Activated CD4-positive, alpha-beta T cell treated with anti-CD3 and anti-CD28 coated beads for 36 hours (primary cell): ENCODE results near the gene NOP14. TPM values are rescaled to one million over a fixed set of nuclear protein-coding genes. Genes with fewer than 3 reads are reported as not detected.
"Not testable (repeated sequence)": the region's sequence is repeated elsewhere in the genome, so short reads cannot be mapped to it uniquely, and the experiment has no call there.

Source experiments
- ATAC-seq: fragments of 200-7000 bp; cut with Tn5 transposase; one replicate; pipeline ENCODE4 v1.10.0; 2021; ENCODE audit warnings: mild to moderate bottlenecking, moderate library complexity
- CTCF ChIA-PET: fragments of 350-600 bp; sonication (Branson Sonifier 250); formaldehyde crosslinking; loops from one replicate; lab custom pipeline; 2021; ENCODE audit warnings: antibody characterized with exemption; lab: Charles Lee
- POLR2A ChIA-PET: fragments of 350-600 bp; sonication (Branson Sonifier 250); formaldehyde crosslinking; loops from one replicate; lab custom pipeline; 2021; ENCODE audit warnings: antibody characterized with exemption, inconsistent platforms; lab: Charles Lee
- DNase-seq: peaks from one replicate; pipeline ENCODE4 v3.0.0-alpha.2; 2020
- H3K27ac Mint-ChIP-seq: one replicate; pipeline ENCODE4 v1.8.0; 2021; ENCODE audit warnings: mixed read lengths
- H3K27me3 Mint-ChIP-seq: one replicate; pipeline ENCODE4 v1.8.0; 2021; ENCODE audit warnings: mixed read lengths
- H3K36me3 Mint-ChIP-seq: one replicate; pipeline ENCODE4 v1.8.0; 2021; ENCODE audit warnings: low read depth, mixed read lengths
- H3K4me1 Mint-ChIP-seq: one replicate; pipeline ENCODE4 v1.8.0; 2021; ENCODE audit warnings: mixed read lengths
- H3K4me3 Mint-ChIP-seq: one replicate; pipeline ENCODE4 v1.8.0; 2021; ENCODE audit warnings: mild to moderate bottlenecking, moderate library complexity, mixed read lengths
- H3K9me3 Mint-ChIP-seq: one replicate; pipeline ENCODE4 v1.8.0; 2021; ENCODE audit warnings: low read depth, mixed read lengths
- intact Hi-C, 2 experiments: fragments of 100-400 bp; cut with DNase I in 1 of 2; cut with micrococcal nuclease in 1 of 2; formaldehyde crosslinking; loops; one replicate each; pipeline versions ENCODE4 v1.14.2 to v1.15.1; 2022 to 2024; cut with DNase I, micrococcal nuclease
- total RNA-seq, 2 experiments: library from RNA; stranded (reverse); gene quantifications; one replicate each; pipeline ENCODE4 v1.2.3, GENCODE V29; 2021

The NOP14 gene
- total RNA-seq, 2 experiments from 2014 or later = 86.8 to 106 TPM

GRCh38 chr4:2983715-2984114 lies 20.5 kb upstream of the NOP14 start:
- POLR2A ChIA-PET, H3K36me3 Mint-ChIP-seq, H3K27ac Mint-ChIP-seq, ATAC-seq, H3K27me3 Mint-ChIP-seq, DNase-seq, intact Hi-C loops, H3K4me1 Mint-ChIP-seq, H3K4me3 Mint-ChIP-seq, H3K9me3 Mint-ChIP-seq: not testable (repeated sequence)
- CTCF ChIA-PET = interaction anchor here (0.7 kb wide), 1 partner anchor 87 kb away, joined by 3 read pairs; no protein-coding TSS in a partner anchor

GRCh38 chr4:2982012-2982411 lies 18.8 kb upstream of the NOP14 start:
- CTCF ChIA-PET = interaction anchor here (1.2 kb wide), 1 partner anchor 14 kb away, joined by 3 read pairs; no protein-coding TSS in a partner anchor
- POLR2A ChIA-PET = no interaction called here
- no peak for ATAC-seq
- Mint-ChIP-seq H3K36me3 (no peaks in the 10 kb centered on the region), H3K4me1 (no peaks in the 10 kb centered on the region), H3K9me3 (peaks cover 3% of the 10 kb centered on the region), H3K27me3 (peaks cover 7% of the 10 kb centered on the region), H3K4me3 (no peak overlapping the region), H3K27ac (no peak overlapping the region)
- no peak for DNase-seq
- intact Hi-C loops = no loop called here

GRCh38 chr4:2981256-2981819 lies 18.1 kb upstream of the NOP14 start:
- no peaks in the 10 kb centered on the region for H3K36me3 Mint-ChIP-seq
- ATAC-seq (no peak), DNase-seq (no peak)
- H3K4me1 Mint-ChIP-seq = no peaks in the 10 kb centered on the region
- H3K9me3 Mint-ChIP-seq = peaks cover 3% of the 10 kb centered on the region
- H3K27me3 Mint-ChIP-seq = peaks cover 5% of the 10 kb centered on the region
- CTCF ChIA-PET = interaction anchor here (0.6 to 1.2 kb wide), 2 partner anchors 14 to 24 kb away, joined by 3 to 4 read pairs; no protein-coding TSS in a partner anchor
- H3K27ac Mint-ChIP-seq = no peak overlapping the region
- no peak overlapping the region for H3K4me3 Mint-ChIP-seq
- POLR2A ChIA-PET = no interaction called here
- intact Hi-C loops = no loop called here

GRCh38 chr4:2977211-2978088 lies 14.2 kb upstream of the NOP14 start:
- no peak for DNase-seq
- ATAC-seq = no peak
- Mint-ChIP-seq H3K27me3 (peaks cover 3% of the 10 kb centered on the region), H3K9me3 (peaks cover 3% of the 10 kb centered on the region), H3K36me3 (no peaks in the 10 kb centered on the region), H3K4me1 (no peaks in the 10 kb centered on the region), H3K27ac (no peak overlapping the region), H3K4me3 (no peak overlapping the region)
- ChIA-PET POLR2A (interaction anchor here (0.6 kb wide), 1 partner anchor 312 kb away, joined by 3 read pairs; no protein-coding TSS in a partner anchor), CTCF (interaction anchor here (0.7 to 2.4 kb wide), 30 partner anchors 11 to 313 kb away, joined by 3 to 22 read pairs (median 4); partner anchors contain the start of genes GRK4 and NOP14)
- intact Hi-C loops = loop anchor here (1.0 to 2.0 kb wide), 2 partner anchors 59 to 60 kb away; no protein-coding TSS in a partner anchor

- H3K36me3 Mint-ChIP-seq = no peaks in the 10 kb centered on the region
- CTCF ChIA-PET = interaction anchor here (0.8 kb wide), 1 partner anchor 46 kb away, joined by 3 read pairs; no protein-coding TSS in a partner anchor
- no peak overlapping the region for H3K4me3 Mint-ChIP-seq
- H3K4me1 Mint-ChIP-seq = no peaks in the 10 kb centered on the region
- no peaks in the 10 kb centered on the region for H3K27me3 Mint-ChIP-seq
- POLR2A ChIA-PET = no interaction called here
- H3K27ac Mint-ChIP-seq = no peak overlapping the region
- ATAC-seq (no peak), DNase-seq (no peak)
- intact Hi-C loops = no loop called here
- H3K9me3 Mint-ChIP-seq = no peaks in the 10 kb centered on the region
These were observed 8.1 kb upstream of the NOP14 start for GRCh38 chr4:2971275-2971674.

- H3K27ac Mint-ChIP-seq = no peak overlapping the region
- ATAC-seq (no peak), DNase-seq (no peak)
- no peak overlapping the region for H3K4me3 Mint-ChIP-seq
- intact Hi-C loops = no loop called here
- POLR2A ChIA-PET = no interaction called here
- no peaks in the 10 kb centered on the region for H3K27me3 Mint-ChIP-seq
- peaks cover 10% of the 10 kb centered on the region for H3K4me1 Mint-ChIP-seq
- CTCF ChIA-PET = interaction anchor here (0.6 to 1.5 kb wide), 3 partner anchors 13 to 455 kb away, joined by 3 to 4 read pairs (median 3); no protein-coding TSS in a partner anchor
- H3K9me3 Mint-ChIP-seq = no peaks in the 10 kb centered on the region
- no peaks in the 10 kb centered on the region for H3K36me3 Mint-ChIP-seq
These were observed 5.2 kb upstream of the NOP14 start for GRCh38 chr4:2968381-2968780.

- ChIA-PET CTCF (interaction anchor here (1.3 to 2.7 kb wide), 3 partner anchors 11 to 104 kb away, joined by 3 to 22 read pairs (median 5); no protein-coding TSS in a partner anchor), POLR2A (no interaction called here)
- ATAC-seq (no peak), DNase-seq (no peak)
- Mint-ChIP-seq H3K4me1 (peaks cover 19% of the 10 kb centered on the region), H3K27me3 (no peaks in the 10 kb centered on the region), H3K27ac (no peak overlapping the region), H3K36me3 (peaks cover 12% of the 10 kb centered on the region), H3K9me3 (no peaks in the 10 kb centered on the region), H3K4me3 (peak overlapping the region; percentile 5)
- intact Hi-C loops = no loop called here
These were observed 2.1 kb upstream of the NOP14 start for GRCh38 chr4:2965262-2965661.

- peak overlapping the region; percentile 59 for H3K27ac Mint-ChIP-seq
- POLR2A ChIA-PET = no interaction called here
- intact Hi-C loops = loop anchor here (5.0 kb wide), 6 partner anchors 117 to 1617 kb away; partner anchors contain the start of genes LETM1 (in 1 of the 2), MXD4 (in 1 of the 2), TACC3 (in 1 of the 2) and TMEM129 (in 1 of the 2)
These were observed 1.6 kb upstream of the NOP14 start for GRCh38 chr4:2964706-2965258.

GRCh38 chr4:2963966-2964471 lies 813 bp upstream of the NOP14 start:
- peaks cover 28% of the 10 kb centered on the region for H3K4me1 Mint-ChIP-seq

More at GRCh38 chr4:2964706-2965258, 1.6 kb upstream of the NOP14 start:
- DNase-seq = no peak
- Mint-ChIP-seq H3K9me3 (no peaks in the 10 kb centered on the region), H3K27me3 (no peaks in the 10 kb centered on the region), H3K4me3 (peak overlapping the region; percentile 83), H3K4me1 (peaks cover 22% of the 10 kb centered on the region), H3K36me3 (peaks cover 14% of the 10 kb centered on the region)
- CTCF ChIA-PET = interaction anchor here (0.6 to 2.7 kb wide), 5 partner anchors 9 to 105 kb away, joined by 3 to 22 read pairs (median 4); no protein-coding TSS in a partner anchor
- no peak for ATAC-seq

GRCh38 chr4:2962614-2963174 lies 512 bp downstream of the NOP14 start:
- H3K36me3 Mint-ChIP-seq = peaks cover 30% of the 10 kb centered on the region
- H3K27ac Mint-ChIP-seq = peak overlapping the region; percentile 86
- ATAC-seq (peak; percentile 17), DNase-seq (peak; percentile 63)
- CTCF ChIA-PET = interaction anchor here (0.6 to 3.0 kb wide), 13 partner anchors 9 to 1069 kb away, joined by 3 to 21 read pairs (median 4); no protein-coding TSS in a partner anchor
- intact Hi-C loops = loop anchor here (1.0 to 5.0 kb wide), 24 partner anchors 8 to 1615 kb away; partner anchors contain the start of genes FAM193A (in 2 of the 2), ADD1 (in 1 of the 2), CFAP99 (in 1 of the 2) and HAUS3 (in 1 of the 2)
- peak overlapping the region; percentile 83 for H3K4me3 Mint-ChIP-seq
- H3K9me3 Mint-ChIP-seq = no peaks in the 10 kb centered on the region
- H3K4me1 Mint-ChIP-seq = peaks cover 41% of the 10 kb centered on the region
- H3K27me3 Mint-ChIP-seq = no peaks in the 10 kb centered on the region
- POLR2A ChIA-PET = interaction anchor here (1.0 to 3.7 kb wide), 4 partner anchors 23 to 217 kb away, joined by 5 to 21 read pairs (median 7); no protein-coding TSS in a partner anchor

More at GRCh38 chr4:2963966-2964471, 813 bp upstream of the NOP14 start:
- Mint-ChIP-seq H3K27ac (peak overlapping the region; percentile 59), H3K9me3 (no peaks in the 10 kb centered on the region), H3K4me3 (peak overlapping the region; percentile 83), H3K36me3 (peaks cover 19% of the 10 kb centered on the region), H3K27me3 (no peaks in the 10 kb centered on the region)
- intact Hi-C loops = loop anchor here (1.0 to 5.0 kb wide), 21 partner anchors 30 to 1617 kb away; partner anchors contain the start of genes FAM193A (in 2 of the 2), ADD1 (in 1 of the 2), CFAP99 (in 1 of the 2) and HAUS3 (in 1 of the 2)
- DNase-seq (no peak), ATAC-seq (no peak)
- POLR2A ChIA-PET = interaction anchor here (0.6 to 3.7 kb wide), 10 partner anchors 10 to 995 kb away, joined by 3 to 21 read pairs (median 4); no protein-coding TSS in a partner anchor
- CTCF ChIA-PET = interaction anchor here (0.6 to 3.0 kb wide), 15 partner anchors 8 to 120 kb away, joined by 3 to 21 read pairs (median 4); no protein-coding TSS in a partner anchor
